ENCODE measurements around the gene LMF2.

DNA sequence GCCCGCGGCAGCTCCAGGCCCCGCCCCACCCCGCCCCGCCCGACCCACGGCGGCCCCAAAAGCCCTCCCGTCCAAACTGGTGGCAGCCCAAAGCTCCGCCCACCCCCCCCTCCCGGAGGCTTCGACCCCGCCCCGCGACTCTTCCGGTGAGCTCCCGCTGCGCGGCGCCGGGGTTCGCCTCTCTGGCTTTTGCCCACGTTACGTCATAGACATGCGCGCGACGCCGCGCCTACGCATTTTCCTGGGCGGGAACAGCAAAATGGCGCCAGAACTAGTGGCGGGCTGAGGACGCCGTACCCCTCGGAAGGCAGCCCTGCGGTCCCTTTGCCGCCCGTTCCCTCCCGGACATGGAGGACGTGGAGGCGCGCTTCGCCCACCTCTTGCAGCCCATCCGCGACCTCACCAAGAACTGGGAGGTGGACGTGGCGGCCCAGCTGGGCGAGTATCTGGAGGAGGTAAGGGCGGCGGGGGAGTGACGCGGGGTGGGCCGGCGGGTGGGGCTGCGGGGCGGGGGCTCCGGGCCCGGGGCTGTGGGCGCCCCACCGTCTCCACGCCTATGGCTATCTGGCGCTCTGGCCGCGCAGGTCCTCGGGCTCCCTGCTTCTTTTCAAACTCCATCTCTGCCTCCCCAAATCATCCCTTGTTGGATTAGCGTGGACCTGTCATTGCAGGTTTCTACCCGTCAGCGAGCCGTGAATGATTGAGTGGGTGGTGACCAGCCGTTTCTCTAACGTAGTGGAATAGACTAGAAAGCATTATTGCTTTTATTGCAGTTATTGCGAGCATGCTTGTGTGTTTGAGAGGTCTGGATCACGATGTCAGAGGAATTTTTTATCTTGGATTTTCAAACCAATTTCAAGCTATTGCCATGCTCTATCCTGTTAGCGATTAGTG lies 736 bp upstream of the LMF2 start, which contains the start of gene NCAPH2:
- TF ChIP-seq, protein P1, sequence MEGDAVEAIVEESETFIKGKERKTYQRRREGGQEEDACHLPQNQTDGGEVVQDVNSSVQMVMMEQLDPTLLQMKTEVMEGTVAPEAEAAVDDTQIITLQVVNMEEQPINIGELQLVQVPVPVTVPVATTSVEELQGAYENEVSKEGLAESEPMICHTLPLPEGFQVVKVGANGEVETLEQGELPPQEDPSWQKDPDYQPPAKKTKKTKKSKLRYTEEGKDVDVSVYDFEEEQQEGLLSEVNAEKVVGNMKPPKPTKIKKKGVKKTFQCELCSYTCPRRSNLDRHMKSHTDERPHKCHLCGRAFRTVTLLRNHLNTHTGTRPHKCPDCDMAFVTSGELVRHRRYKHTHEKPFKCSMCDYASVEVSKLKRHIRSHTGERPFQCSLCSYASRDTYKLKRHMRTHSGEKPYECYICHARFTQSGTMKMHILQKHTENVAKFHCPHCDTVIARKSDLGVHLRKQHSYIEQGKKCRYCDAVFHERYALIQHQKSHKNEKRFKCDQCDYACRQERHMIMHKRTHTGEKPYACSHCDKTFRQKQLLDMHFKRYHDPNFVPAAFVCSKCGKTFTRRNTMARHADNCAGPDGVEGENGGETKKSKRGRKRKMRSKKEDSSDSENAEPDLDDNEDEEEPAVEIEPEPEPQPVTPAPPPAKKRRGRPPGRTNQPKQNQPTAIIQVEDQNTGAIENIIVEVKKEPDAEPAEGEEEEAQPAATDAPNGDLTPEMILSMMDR (optimal IDR thresholded peaks at IDR 0.05 in 1 of 3, IDR thresholded peaks at IDR 0.05 in 1 of 3, conservative IDR thresholded peaks at IDR 0.05 in 1 of 3; ENCODE audit: extremely low read depth in 1 of 3, insufficient read depth in 2 of 3, low read length in 3 of 3) = no peak
- no peak for TF ChIP-seq EZH2 (IDR thresholded peaks at IDR 0.05; ENCODE audit: low read length)

All from keratinocyte (primary cell).